Thyroid gland (tissue), 4 donors: Measurements from ENCODE around the gene BEAN1.

Experiments
- POLR2A ChIP-seq, 2 donors: fragments of 450-650 bp; IDR thresholded peaks; one replicate each; pipeline ENCODE4 v1.6.1; 2017; ENCODE audit warnings: antibody characterized with exemption in 2 of 2, mild to moderate bottlenecking in 2 of 2, moderate library complexity in 1 of 2
- TF ChIP-seq, protein P1 (sequence below), 6 experiments: fragments of 200-600 bp in 3 of 6; fragments of 450-650 bp in 3 of 6; sonication (generic) in 3 of 6; IDR thresholded peaks; one replicate each; pipeline ENCODE4 v1.5.1; 2016 to 2019; ENCODE audit warnings: antibody characterized with exemption in 6 of 6, mild to moderate bottlenecking in 2 of 6, inconsistent platforms in 1 of 6, moderate library complexity in 1 of 6

DNA sequence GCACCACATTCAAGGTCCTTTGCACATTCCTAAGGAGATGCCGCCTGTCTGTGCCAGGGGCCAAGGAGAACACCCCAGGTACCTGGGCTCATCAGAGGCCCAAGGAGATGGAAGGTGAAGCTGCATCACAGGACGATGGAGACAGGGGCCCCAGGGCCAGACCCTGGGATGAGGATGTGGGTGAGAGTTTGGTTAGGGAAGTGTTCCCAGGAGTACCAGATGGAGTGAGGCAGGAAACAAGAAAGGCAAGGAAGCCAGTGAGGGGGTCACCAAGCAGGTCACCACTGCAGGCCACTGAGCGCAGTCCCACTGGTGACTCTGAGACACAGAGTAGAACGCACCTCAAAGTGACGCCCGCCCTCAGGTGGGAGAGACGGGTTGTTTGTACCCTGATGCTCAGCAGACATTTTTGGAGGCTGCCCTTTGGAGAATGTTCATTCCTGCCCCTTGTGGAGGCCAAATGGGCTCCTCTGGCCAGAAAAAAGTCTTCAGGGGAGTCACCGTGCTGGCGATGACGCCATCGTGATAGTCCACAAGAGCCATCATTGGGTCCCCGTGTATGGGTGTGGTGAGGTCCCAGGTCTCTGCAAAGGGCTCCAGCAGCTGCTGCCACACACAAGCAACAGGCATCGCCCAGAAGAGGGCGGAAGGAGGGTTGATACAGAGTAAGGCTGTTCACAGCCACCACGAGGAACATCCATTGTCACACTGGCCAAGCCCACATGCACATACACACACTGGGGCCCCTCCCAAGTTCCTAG, 57.5 kb downstream of the BEAN1 start:
- TF ChIP-seq, protein P1, sequence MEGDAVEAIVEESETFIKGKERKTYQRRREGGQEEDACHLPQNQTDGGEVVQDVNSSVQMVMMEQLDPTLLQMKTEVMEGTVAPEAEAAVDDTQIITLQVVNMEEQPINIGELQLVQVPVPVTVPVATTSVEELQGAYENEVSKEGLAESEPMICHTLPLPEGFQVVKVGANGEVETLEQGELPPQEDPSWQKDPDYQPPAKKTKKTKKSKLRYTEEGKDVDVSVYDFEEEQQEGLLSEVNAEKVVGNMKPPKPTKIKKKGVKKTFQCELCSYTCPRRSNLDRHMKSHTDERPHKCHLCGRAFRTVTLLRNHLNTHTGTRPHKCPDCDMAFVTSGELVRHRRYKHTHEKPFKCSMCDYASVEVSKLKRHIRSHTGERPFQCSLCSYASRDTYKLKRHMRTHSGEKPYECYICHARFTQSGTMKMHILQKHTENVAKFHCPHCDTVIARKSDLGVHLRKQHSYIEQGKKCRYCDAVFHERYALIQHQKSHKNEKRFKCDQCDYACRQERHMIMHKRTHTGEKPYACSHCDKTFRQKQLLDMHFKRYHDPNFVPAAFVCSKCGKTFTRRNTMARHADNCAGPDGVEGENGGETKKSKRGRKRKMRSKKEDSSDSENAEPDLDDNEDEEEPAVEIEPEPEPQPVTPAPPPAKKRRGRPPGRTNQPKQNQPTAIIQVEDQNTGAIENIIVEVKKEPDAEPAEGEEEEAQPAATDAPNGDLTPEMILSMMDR (IDR thresholded peaks at IDR 0.05) = no peak
- TF ChIP-seq POLR2A (IDR thresholded peaks at IDR 0.05) = no peak
